Adrenal gland (tissue), 12 donors: ENCODE measurements around the gene ACVRL1. TPM values are rescaled to one million over a fixed set of nuclear protein-coding genes. Genes with fewer than 3 reads are reported as not detected.

Experiments used
- DNase-seq, 7 donors: peaks; one replicate each; pipeline ENCODE4 v3.0.0-alpha.2; 2019 to 2020
- H3K27ac ChIP-seq, 5 donors: fragments of 200-600 bp; sonication (generic) in 4 of 5; 1 replicate in 3 of 5; 2 replicates in 2 of 5; pipeline versions ENCODE4 v1.5.1 to v1.8.0; 2016 to 2020; ENCODE audit warnings: mild to moderate bottlenecking in 1 of 5
- H3K27me3 ChIP-seq: fragments of 200-600 bp; 2 replicates; pipeline ENCODE4 v1.8.0; 2021
- H3K36me3 ChIP-seq, 2 donors: fragments of 200-600 bp; replicated peaks in 1 of 2; 1 replicate in 1 of 2; 2 replicates in 1 of 2; pipeline versions ENCODE4 v1.5.1 to v1.8.0; 2018 to 2022
- H3K4me1 ChIP-seq, 2 donors: fragments of 200-600 bp; replicated peaks in 1 of 2; 1 replicate in 1 of 2; 2 replicates in 1 of 2; pipeline versions ENCODE4 v1.5.1 to v1.8.0; 2018 to 2021
- H3K4me3 ChIP-seq, 4 donors: fragments of 200-600 bp; sonication (generic) in 3 of 4; one replicate each; pipeline ENCODE4 v1.5.1; 2016 to 2018
- H3K9me3 ChIP-seq, 3 donors: fragments of 200-600 bp; sonication (generic) in 1 of 3; replicated peaks in 1 of 3; 1 replicate in 2 of 3; 2 replicates in 1 of 3; pipeline versions ENCODE4 v1.5.1 to v1.8.0; 2016 to 2021
- POLR2A ChIP-seq, 2 donors: fragments of 450-650 bp; IDR thresholded peaks; one replicate each; pipeline ENCODE4 v1.6.1; 2017; ENCODE audit warnings: antibody characterized with exemption in 2 of 2, mild to moderate bottlenecking in 2 of 2, moderate library complexity in 1 of 2
- WGBS, 4 donors: extraction: QIAGEN DNeasy Blood & Tissue Kit in 2 of 4; methylation state at CpG; one replicate each; pipeline versions ENCODE4 v1.1.5 to v1.1.7; 2013 to 2017; 5-methylcytosine and 5-hydroxymethylcytosine counted together
- intact Hi-C, 2 donors: fragments of 100-400 bp; cut with DNase I; formaldehyde crosslinking; loops; one replicate each; pipeline versions ENCODE4 v1.14.1 to v1.15.0; 2022 to 2023
- polyA plus RNA-seq, 3 donors: library from polyadenylated mRNA; stranded (reverse); fragments of 200-250 nt in 2 of 3; fragments of 350-450 nt in 1 of 3; fragmentation: Illumina TruSeq in 1 of 3; extraction: RNeasy Lipid Tissue Mini Kit (QIAGEN cat#74804) in 1 of 3; gene quantifications; one replicate each; pipeline ENCODE4 v1.2.3, GENCODE V29; 2013 to 2014
- total RNA-seq, 9 donors: library from RNA; depleted of rRNA in 4 of 9; stranded (reverse); fragments of >200 nt in 4 of 9; fragments of 120-200 nt in 1 of 9; fragmentation: NEBNext Ultra II Directional in 1 of 9; extraction: Animal tissue kit (Norgen Biotek cat#: 25700) in 1 of 9; gene quantifications; one replicate each; pipeline versions ENCODE4 v1.1.0 to v1.2.4, GENCODE V29; 2013 to 2023
- TF ChIP-seq, protein P1 (sequence below), 6 experiments: fragments of 450-650 bp in 4 of 6; fragments of 200-600 bp in 2 of 6; sonication (generic) in 1 of 6; IDR thresholded peaks; 1 replicate in 5 of 6; 2 replicates in 1 of 6; pipeline versions ENCODE4 v1.5.1 to v1.8.0; 2016 to 2021; ENCODE audit warnings: antibody characterized with exemption in 6 of 6, mild to moderate bottlenecking in 2 of 6, moderate library complexity in 1 of 6
- donor health status: healthy with polysubstance abuse.
- donor health status: Bipolar disorder and iron deficiency.
- donor health status: DM: yes; HTN: yes; CAD: no.
- donor health status: DM: no; HTN: no; CAD: no.
- donor health status: DM: no; HTN: no; CAD: no.
- donor health status: DM: yes; HTN: yes; CAD: no.

ACVRL1 gene
- total and polyA plus RNA-seq, 12 donors: 7.8 to 117 (median 43.7) TPM

GRCh38 chr12:51889216-51890132 is 17.8 kb upstream of the ACVRL1 start:
- DNase-seq: peak in 2 of 7 donors; percentile 4 to 6
- TF ChIP-seq, protein P1, sequence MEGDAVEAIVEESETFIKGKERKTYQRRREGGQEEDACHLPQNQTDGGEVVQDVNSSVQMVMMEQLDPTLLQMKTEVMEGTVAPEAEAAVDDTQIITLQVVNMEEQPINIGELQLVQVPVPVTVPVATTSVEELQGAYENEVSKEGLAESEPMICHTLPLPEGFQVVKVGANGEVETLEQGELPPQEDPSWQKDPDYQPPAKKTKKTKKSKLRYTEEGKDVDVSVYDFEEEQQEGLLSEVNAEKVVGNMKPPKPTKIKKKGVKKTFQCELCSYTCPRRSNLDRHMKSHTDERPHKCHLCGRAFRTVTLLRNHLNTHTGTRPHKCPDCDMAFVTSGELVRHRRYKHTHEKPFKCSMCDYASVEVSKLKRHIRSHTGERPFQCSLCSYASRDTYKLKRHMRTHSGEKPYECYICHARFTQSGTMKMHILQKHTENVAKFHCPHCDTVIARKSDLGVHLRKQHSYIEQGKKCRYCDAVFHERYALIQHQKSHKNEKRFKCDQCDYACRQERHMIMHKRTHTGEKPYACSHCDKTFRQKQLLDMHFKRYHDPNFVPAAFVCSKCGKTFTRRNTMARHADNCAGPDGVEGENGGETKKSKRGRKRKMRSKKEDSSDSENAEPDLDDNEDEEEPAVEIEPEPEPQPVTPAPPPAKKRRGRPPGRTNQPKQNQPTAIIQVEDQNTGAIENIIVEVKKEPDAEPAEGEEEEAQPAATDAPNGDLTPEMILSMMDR (IDR thresholded peaks at IDR 0.05): no peak
- no peak for TF ChIP-seq POLR2A (IDR thresholded peaks at IDR 0.05)
- Histone ChIP-seq H3K9me3 (no peaks in the 10 kb centered on the region), H3K4me3 (no peak overlapping the region), H3K27ac (no peak overlapping the region), H3K36me3 (no peaks in the 10 kb centered on the region), H3K4me1 (peaks cover 0 to 10% of the 10 kb centered on the region in 2 donors), H3K27me3 (no peaks in the 10 kb centered on the region)
- 84 to 94% (median 87%) methylated on average over 13 to 21 of the region's 21 CpGs for WGBS, 4 donors
- intact Hi-C loops: loop anchor here (2.0 to 10.0 kb wide), 2 partner anchors 91 to 95 kb away; no protein-coding TSS in a partner anchor

- no peak for TF ChIP-seq POLR2A (IDR thresholded peaks at IDR 0.05)
- TF ChIP-seq, protein P1 (IDR thresholded peaks at IDR 0.05): no peak
- Histone ChIP-seq H3K27ac (no peak overlapping the region), H3K4me1 (peaks cover 0 to 10% of the 10 kb centered on the region in 2 donors), H3K27me3 (no peaks in the 10 kb centered on the region), H3K9me3 (no peaks in the 10 kb centered on the region), H3K36me3 (no peaks in the 10 kb centered on the region), H3K4me3 (no peak overlapping the region)
- intact Hi-C loops: loop anchor here (2.0 to 10.0 kb wide), 2 partner anchors 91 to 95 kb away; no protein-coding TSS in a partner anchor
- DNase-seq: peak in 2 of 7 donors; percentile 2 to 6
- 84 to 90% (median 87%) methylated on average over 1 to 2 of the region's 2 CpGs for WGBS, 4 donors
Observed at GRCh38 chr12:51890133-51890464, 17.2 kb upstream of the ACVRL1 start.

DNA sequence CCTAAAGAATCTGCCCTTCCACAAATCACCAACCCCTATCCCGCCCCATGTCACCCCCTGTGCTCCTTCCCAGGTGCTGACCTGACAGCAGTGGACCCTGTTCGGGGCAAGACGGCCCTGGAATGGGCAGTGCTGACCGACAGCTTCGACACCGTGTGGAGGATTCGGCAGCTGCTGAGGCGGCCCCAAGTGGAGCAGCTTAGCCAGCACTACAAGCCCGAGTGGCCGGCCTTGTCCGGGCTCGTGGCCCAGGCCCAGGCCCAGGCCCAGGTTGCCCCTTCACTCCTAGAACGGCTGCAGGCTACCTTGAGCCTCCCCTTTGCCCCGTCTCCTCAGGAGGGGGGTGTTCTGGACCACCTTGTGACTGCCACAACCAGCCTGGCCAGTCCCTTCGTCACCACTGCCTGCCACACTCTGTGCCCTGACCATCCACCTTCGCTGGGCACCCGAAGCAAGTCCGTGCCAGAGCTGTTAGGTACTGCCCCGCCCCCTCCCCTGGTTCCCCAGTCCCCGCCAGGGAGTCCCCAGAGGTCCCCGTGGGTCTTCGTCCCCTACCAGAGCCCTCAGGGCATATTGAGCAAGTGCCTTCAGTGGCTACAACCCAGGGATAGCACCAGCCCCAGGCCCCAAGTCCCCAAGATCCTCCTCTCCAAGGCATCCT is 16.7 kb upstream of the ACVRL1 start:
- H3K4me1 ChIP-seq: peaks cover 0 to 10% of the 10 kb centered on the region in 2 donors
- no peak overlapping the region for H3K27ac ChIP-seq
- no peaks in the 10 kb centered on the region for H3K9me3 ChIP-seq
- 74 to 84% (median 81%) methylated on average over 10 to 22 of the region's 22 CpGs for WGBS, 4 donors
- no peak overlapping the region for H3K4me3 ChIP-seq
- TF ChIP-seq, protein P1 (IDR thresholded peaks at IDR 0.05): no peak
- no peak for TF ChIP-seq POLR2A (IDR thresholded peaks at IDR 0.05)
- peak in 2 of 7 donors; percentile 8 for DNase-seq
- intact Hi-C loops: loop anchor here (2.0 to 10.0 kb wide), 2 partner anchors 90 to 94 kb away; no protein-coding TSS in a partner anchor
- H3K36me3 ChIP-seq: no peaks in the 10 kb centered on the region
- no peaks in the 10 kb centered on the region for H3K27me3 ChIP-seq

DNA sequence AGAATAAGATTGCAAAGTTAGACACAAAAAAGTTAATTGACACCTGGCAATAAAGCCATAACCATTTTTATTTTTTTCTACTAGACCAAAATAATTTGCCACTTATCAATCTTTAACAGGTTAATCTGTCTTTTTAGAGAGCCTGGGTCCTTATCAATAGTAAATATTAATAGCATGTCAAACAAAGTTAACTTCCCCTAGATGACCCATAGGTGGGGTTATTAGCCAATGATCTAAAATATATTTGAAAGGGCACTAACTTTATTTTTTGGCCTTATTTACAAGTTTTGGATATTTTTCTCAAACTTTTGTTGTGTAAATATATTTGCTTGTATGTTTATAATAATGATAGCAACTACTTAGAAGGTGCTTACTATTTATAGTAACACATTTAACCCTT is 15.5 kb upstream of the ACVRL1 start:
- H3K4me1 ChIP-seq: peaks cover 0 to 1% of the 10 kb centered on the region in 2 donors
- no peaks in the 10 kb centered on the region for H3K36me3 ChIP-seq
- no peak overlapping the region for H3K4me3 ChIP-seq
- TF ChIP-seq, protein P1 (IDR thresholded peaks at IDR 0.05): peak in 3 of 6 experiments; percentile 22 to 44 (median 35)
- TF ChIP-seq POLR2A (IDR thresholded peaks at IDR 0.05): no peak
- H3K27me3 ChIP-seq: no peaks in the 10 kb centered on the region
- H3K9me3 ChIP-seq: no peaks in the 10 kb centered on the region
- intact Hi-C loops: loop anchor here (2.0 to 10.0 kb wide), 2 partner anchors 89 to 93 kb away; no protein-coding TSS in a partner anchor
- H3K27ac ChIP-seq: no peak overlapping the region
- DNase-seq: no peak
